Measurements from ENCODE around the gene CAMTA1. TPM values are rescaled to one million over a fixed set of nuclear protein-coding genes. Genes with fewer than 3 reads are reported as not detected.

Gene CAMTA1
- total RNA-seq, 1 donor from 2014 or later = 77.6 TPM

DNA sequence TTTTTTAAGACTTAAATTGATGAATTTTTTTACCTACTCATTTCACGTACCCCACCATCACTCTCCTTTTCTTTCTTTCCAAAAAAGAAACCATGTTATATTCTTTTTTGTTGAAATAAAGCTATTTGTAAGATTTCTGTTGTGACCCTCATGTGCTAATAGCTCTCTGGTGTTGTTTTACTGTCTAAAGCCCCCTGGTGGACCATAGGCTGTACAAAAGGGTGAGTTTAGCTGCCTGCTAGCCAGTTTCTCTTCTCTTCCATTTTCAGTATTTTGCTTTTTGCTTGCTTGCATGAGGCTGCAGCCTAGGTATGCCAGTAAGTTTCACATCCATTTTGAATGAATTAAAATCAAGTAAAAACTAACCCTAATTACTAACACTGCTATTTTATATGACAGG is 970.2 kb downstream of the CAMTA1 start:
- no peak overlapping the region for H3K27ac Mint-ChIP-seq (ENCODE audit: unreplicated experiment)
- TF ChIP-seq CTCF (IDR thresholded peaks at IDR 0.05; ENCODE audit: insufficient read depth, low read depth, low read length) = peak; percentile 47
- no peak for TF ChIP-seq EZH2 (IDR thresholded peaks at IDR 0.05; ENCODE audit: insufficient read depth, low read length)

GRCh38 chr1:7760245-7760644 is 975.0 kb downstream of the CAMTA1 start:
- DNase-seq (ENCODE audit: low read depth) (peak; percentile 13), FAIRE-seq (no peak)
- Histone ChIP-seq H3K27ac (ENCODE audit: low read depth, low read length) (no peak overlapping the region), H3K36me3 (ENCODE audit: insufficient read depth, low read length) (no peaks in the 10 kb centered on the region), H3K79me2 (ENCODE audit: insufficient read depth, low read length) (no peaks in the 10 kb centered on the region), H3K4me3 (ENCODE audit: insufficient read depth, low read depth, low read length) (no peak overlapping the region), H3K9me3 (ENCODE audit: insufficient read depth, low read depth, low read length) (no peaks in the 10 kb centered on the region), H4K20me1 (ENCODE audit: insufficient read depth, low read length) (no peaks in the 10 kb centered on the region), H3K9ac (ENCODE audit: low read length) (no peak overlapping the region), H3K4me1 (ENCODE audit: insufficient read depth, low read length) (no peaks in the 10 kb centered on the region), H2AFZ (ENCODE audit: low read depth, low read length) (no peak overlapping the region), H3K27me3 (ENCODE audit: insufficient read depth, low read length) (no peaks in the 10 kb centered on the region), H3K4me2 (ENCODE audit: low read length) (no peak overlapping the region)
- Mint-ChIP-seq H3K27ac (ENCODE audit: unreplicated experiment) (no peak overlapping the region), H3K4me3 (ENCODE audit: unreplicated experiment) (no peak overlapping the region), H3K9me3 (ENCODE audit: unreplicated experiment) (no peaks in the 10 kb centered on the region), H3K27me3 (ENCODE audit: low read depth, unreplicated experiment) (no peaks in the 10 kb centered on the region), H3K36me3 (ENCODE audit: low read depth, unreplicated experiment) (no peaks in the 10 kb centered on the region), H3K4me1 (ENCODE audit: low read depth, unreplicated experiment) (no peaks in the 10 kb centered on the region)
- TF ChIP-seq EZH2 (IDR thresholded peaks at IDR 0.05; ENCODE audit: insufficient read depth, low read length) (no peak), CTCF (IDR thresholded peaks at IDR 0.05; ENCODE audit: insufficient read depth, low read depth, low read length) (no peak)

More for the DNA sequence above, 970.2 kb downstream of the CAMTA1 start:
- Histone ChIP-seq H3K27ac (ENCODE audit: low read depth, low read length) (no peak overlapping the region), H3K4me3 (ENCODE audit: insufficient read depth, low read depth, low read length) (no peak overlapping the region), H3K79me2 (ENCODE audit: insufficient read depth, low read length) (no peaks in the 10 kb centered on the region), H3K9me3 (ENCODE audit: insufficient read depth, low read depth, low read length) (no peaks in the 10 kb centered on the region), H3K4me1 (ENCODE audit: insufficient read depth, low read length) (peaks cover 5% of the 10 kb centered on the region), H3K36me3 (ENCODE audit: insufficient read depth, low read length) (no peaks in the 10 kb centered on the region), H3K4me2 (ENCODE audit: low read length) (no peak overlapping the region), H3K9ac (ENCODE audit: low read length) (no peak overlapping the region), H2AFZ (ENCODE audit: low read depth, low read length) (no peak overlapping the region), H4K20me1 (ENCODE audit: insufficient read depth, low read length) (no peaks in the 10 kb centered on the region), H3K27me3 (ENCODE audit: insufficient read depth, low read length) (no peaks in the 10 kb centered on the region)
- DNase-seq (ENCODE audit: low read depth) (no peak), FAIRE-seq (no peak)
- Mint-ChIP-seq H3K9me3 (ENCODE audit: unreplicated experiment) (no peaks in the 10 kb centered on the region), H3K4me3 (ENCODE audit: unreplicated experiment) (no peak overlapping the region), H3K36me3 (ENCODE audit: low read depth, unreplicated experiment) (no peaks in the 10 kb centered on the region), H3K4me1 (ENCODE audit: low read depth, unreplicated experiment) (no peaks in the 10 kb centered on the region), H3K27me3 (ENCODE audit: low read depth, unreplicated experiment) (no peaks in the 10 kb centered on the region)

DNA sequence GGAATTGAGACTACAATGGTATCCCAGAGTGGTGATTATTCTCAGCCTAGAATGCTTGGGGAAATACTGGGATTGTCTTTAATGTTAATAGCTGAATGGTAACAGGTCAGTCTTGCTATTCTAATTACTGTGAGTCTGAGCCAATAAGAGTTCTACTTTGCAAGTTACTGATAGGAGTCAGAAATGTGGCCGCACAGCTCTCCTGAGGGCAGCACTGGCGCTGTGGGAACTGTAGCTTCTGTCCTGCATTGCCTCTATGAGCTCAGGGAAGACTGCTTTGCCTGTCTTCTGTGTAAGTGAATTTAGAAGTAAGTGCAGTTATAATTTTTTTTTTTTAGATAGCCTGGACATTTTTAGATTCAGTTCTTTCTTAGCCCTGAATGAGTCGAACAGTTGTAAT is 975.8 kb downstream of the CAMTA1 start:
- H3K9me3 Mint-ChIP-seq (ENCODE audit: unreplicated experiment) = no peaks in the 10 kb centered on the region
- H3K36me3 ChIP-seq (ENCODE audit: insufficient read depth, low read length) = no peaks in the 10 kb centered on the region
- H3K36me3 Mint-ChIP-seq (ENCODE audit: low read depth, unreplicated experiment) = no peaks in the 10 kb centered on the region
- no peaks in the 10 kb centered on the region for H3K4me1 Mint-ChIP-seq (ENCODE audit: low read depth, unreplicated experiment)
- no peaks in the 10 kb centered on the region for H4K20me1 ChIP-seq (ENCODE audit: insufficient read depth, low read length)
- TF ChIP-seq CTCF (IDR thresholded peaks at IDR 0.05; ENCODE audit: insufficient read depth, low read depth, low read length) = no peak
- FAIRE-seq = no peak
- H3K4me3 Mint-ChIP-seq (ENCODE audit: unreplicated experiment) = no peak overlapping the region
- H3K27me3 ChIP-seq (ENCODE audit: insufficient read depth, low read length) = no peaks in the 10 kb centered on the region
- H3K79me2 ChIP-seq (ENCODE audit: insufficient read depth, low read length) = no peaks in the 10 kb centered on the region
- no peaks in the 10 kb centered on the region for H3K27me3 Mint-ChIP-seq (ENCODE audit: low read depth, unreplicated experiment)
- no peaks in the 10 kb centered on the region for H3K9me3 ChIP-seq (ENCODE audit: insufficient read depth, low read depth, low read length)
- H3K4me3 ChIP-seq (ENCODE audit: insufficient read depth, low read depth, low read length) = no peak overlapping the region
- no peak overlapping the region for H3K4me2 ChIP-seq (ENCODE audit: low read length)
- H2AFZ ChIP-seq (ENCODE audit: low read depth, low read length) = no peak overlapping the region
- no peak overlapping the region for H3K27ac Mint-ChIP-seq (ENCODE audit: unreplicated experiment)
- H3K4me1 ChIP-seq (ENCODE audit: insufficient read depth, low read length) = no peaks in the 10 kb centered on the region
- DNase-seq (ENCODE audit: low read depth) = no peak
- no peak overlapping the region for H3K9ac ChIP-seq (ENCODE audit: low read length)
- H3K27ac ChIP-seq (ENCODE audit: low read depth, low read length) = no peak overlapping the region

All from astrocyte (in vitro differentiated cells and primary cell).